C4-2B (cell line): ENCODE measurements around the gene NPAS3.

Experiments used
- ZFX ChIP-seq: fragments of 450-650 bp; IDR thresholded peaks from 2 replicates; pipeline ENCODE4 v1.6.1; 2017
- TF ChIP-seq, protein P1 (sequence below): fragments of 450-650 bp; conservative IDR thresholded peaks from 2 replicates; pipeline ENCODE4 v1.5.1; 2017; ENCODE audit warnings: mild to moderate bottlenecking

DNA sequence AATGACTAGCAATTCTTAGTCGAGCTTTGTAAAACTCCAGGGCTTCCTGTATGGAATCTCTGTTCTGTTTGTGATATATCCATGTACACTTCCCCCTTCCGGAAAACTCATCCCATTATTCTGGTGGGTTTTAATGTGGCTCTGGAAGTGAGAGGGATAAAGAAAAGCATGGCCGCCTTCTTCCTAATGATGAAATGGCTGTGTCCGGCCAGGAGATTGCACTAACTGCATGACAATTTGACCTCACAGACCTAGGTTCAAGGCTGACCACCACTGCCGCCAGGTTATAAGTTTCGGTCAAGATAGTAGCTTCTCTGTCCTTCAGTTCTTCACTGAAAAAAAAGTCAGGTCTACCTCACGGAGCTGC is 41.0 kb upstream of the NPAS3 start:
- TF ChIP-seq, protein P1, sequence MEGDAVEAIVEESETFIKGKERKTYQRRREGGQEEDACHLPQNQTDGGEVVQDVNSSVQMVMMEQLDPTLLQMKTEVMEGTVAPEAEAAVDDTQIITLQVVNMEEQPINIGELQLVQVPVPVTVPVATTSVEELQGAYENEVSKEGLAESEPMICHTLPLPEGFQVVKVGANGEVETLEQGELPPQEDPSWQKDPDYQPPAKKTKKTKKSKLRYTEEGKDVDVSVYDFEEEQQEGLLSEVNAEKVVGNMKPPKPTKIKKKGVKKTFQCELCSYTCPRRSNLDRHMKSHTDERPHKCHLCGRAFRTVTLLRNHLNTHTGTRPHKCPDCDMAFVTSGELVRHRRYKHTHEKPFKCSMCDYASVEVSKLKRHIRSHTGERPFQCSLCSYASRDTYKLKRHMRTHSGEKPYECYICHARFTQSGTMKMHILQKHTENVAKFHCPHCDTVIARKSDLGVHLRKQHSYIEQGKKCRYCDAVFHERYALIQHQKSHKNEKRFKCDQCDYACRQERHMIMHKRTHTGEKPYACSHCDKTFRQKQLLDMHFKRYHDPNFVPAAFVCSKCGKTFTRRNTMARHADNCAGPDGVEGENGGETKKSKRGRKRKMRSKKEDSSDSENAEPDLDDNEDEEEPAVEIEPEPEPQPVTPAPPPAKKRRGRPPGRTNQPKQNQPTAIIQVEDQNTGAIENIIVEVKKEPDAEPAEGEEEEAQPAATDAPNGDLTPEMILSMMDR = no peak
- no peak for TF ChIP-seq ZFX
